Measurements from ENCODE around the gene MYO1H.

DNA sequence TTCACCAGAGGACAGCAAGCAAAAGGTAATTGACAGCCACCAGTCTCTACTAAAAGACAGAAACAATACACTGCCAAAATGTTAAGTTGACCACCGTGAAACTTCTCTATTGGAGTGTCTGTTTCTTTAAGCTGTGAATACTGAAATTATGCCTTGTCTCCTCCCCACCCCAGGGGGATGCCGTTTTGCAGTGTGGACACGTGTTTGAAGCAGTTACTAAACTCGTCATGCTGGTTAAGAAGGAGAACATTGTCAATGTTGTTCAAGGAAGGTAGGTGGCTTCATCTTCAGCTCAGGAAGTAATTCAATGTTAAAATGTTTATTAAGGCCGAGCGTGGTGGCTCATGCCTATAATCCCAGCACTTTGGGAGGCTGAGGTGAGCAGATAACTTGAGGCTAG lies 96.6 kb downstream of the MYO1H start:
- TF ChIP-seq CTCF (IDR thresholded peaks at IDR 0.05 in 4 of 5, conservative IDR thresholded peaks at IDR 0.05 in 1 of 5) (no peak), POLR2A (IDR thresholded peaks at IDR 0.05) (no peak)

All from gastrocnemius medialis (tissue), 4 donors.